HepG2 (cell line): ENCODE data around the gene ZXDC. TPM values are rescaled to one million over a fixed set of nuclear protein-coding genes. Genes with fewer than 3 reads are reported as not detected.
A peak's percentile ranks its signal among the peaks of the same experiment; 100 is the strongest.

Source experiments
- ARID2 ChIP-seq: sonication (generic); formaldehyde crosslinking; IDR thresholded peaks from 2 replicates; pipeline ENCODE4 v1.8.1; 2022; ENCODE audit warnings: mild to moderate bottlenecking, missing genetic modification reagents, borderline replicate concordance
- DR1 ChIP-seq: sonication (generic); formaldehyde crosslinking; IDR thresholded peaks from 2 replicates; pipeline ENCODE4 v1.8.0; 2021; ENCODE audit warnings: mild to moderate bottlenecking, missing genetic modification reagents, inconsistent platforms
- MEF2D ChIP-seq: sonication (generic); formaldehyde crosslinking; IDR thresholded peaks from 2 replicates; pipeline ENCODE4 v1.5.1; 2020; ENCODE audit warnings: mild to moderate bottlenecking, missing genetic modification reagents
- MTA1 ChIP-seq: sonication (generic); formaldehyde crosslinking; IDR thresholded peaks from 2 replicates; pipeline ENCODE4 v1.4.0; 2020; ENCODE audit warnings: missing genetic modification reagents, mild to moderate bottlenecking, borderline replicate concordance
- YEATS2 ChIP-seq: sonication (generic); formaldehyde crosslinking; IDR thresholded peaks from 2 replicates; pipeline ENCODE4 v1.4.0; 2020; ENCODE audit warnings: missing genetic modification reagents, borderline replicate concordance
- ZFAT ChIP-seq: sonication (generic); formaldehyde crosslinking; conservative IDR thresholded peaks from 2 replicates; pipeline ENCODE4 v1.8.1; 2023; ENCODE audit warnings: missing genetic modification reagents, inconsistent platforms
- ZFP41 ChIP-seq: sonication (generic); formaldehyde crosslinking; IDR thresholded peaks from 2 replicates; pipeline ENCODE4 v1.4.0; 2020; ENCODE audit warnings: mild to moderate bottlenecking, missing genetic modification reagents, borderline replicate concordance
- ZMYM3 ChIP-seq: sonication (generic); formaldehyde crosslinking; IDR thresholded peaks from 2 replicates; pipeline ENCODE4 v1.5.1; 2020; ENCODE audit warnings: mild to moderate bottlenecking, missing genetic modification reagents
- polyA plus RNA-seq, 8 experiments: library from polyadenylated mRNA; depleted of rRNA in 3 of 8; stranded (reverse) in 7 of 8; unstranded in 1 of 8; fragments of >200 nt; fragmentation: Illumina TruSeq in 4 of 8; extraction: Trizol in 4 of 8; gene quantifications; 2 replicates each; pipeline versions ENCODE4 v1.2.1 to v1.2.3, GENCODE V29; 2011 to 2016; ENCODE audit warnings: low read depth in 4 of 8, missing spikeins in 1 of 8, mixed read lengths in 1 of 8; ENCODE audit not compliant: insufficient read depth in 1 of 8
- total RNA-seq, 5 experiments: library from RNA; depleted of rRNA; stranded (reverse); fragments of >200 nt; fragmentation: Illumina TruSeq; extraction: Trizol; gene quantifications; 2 replicates each; pipeline ENCODE4 v1.2.3, GENCODE V29; 2016; ENCODE audit warnings: low read depth in 1 of 5
- TF ChIP-seq, protein P1 (sequence below): sonication (generic); formaldehyde crosslinking; IDR thresholded peaks from one replicate; pipeline ENCODE4 v1.5.1; 2020; ENCODE audit warnings: mild to moderate bottlenecking, missing genetic modification reagents; ENCODE audit errors: not compliant biosample characterization
- TF ChIP-seq, protein P2 (sequence below): IDR thresholded peaks from 2 replicates; pipeline ENCODE4 v1.6.1; 2016; ENCODE audit warnings: low read depth, borderline replicate concordance
- TF ChIP-seq, protein P3 (sequence below), 2 experiments: sonication (generic) in 1 of 2; formaldehyde crosslinking in 1 of 2; IDR thresholded peaks; 2 replicates each; pipeline versions ENCODE4 v1.6.1 to v1.9.0; 2014 to 2022; ENCODE audit warnings: antibody characterized with exemption in 1 of 2, borderline replicate concordance in 1 of 2, inconsistent platforms in 1 of 2, low read depth in 1 of 2, missing genetic modification reagents in 1 of 2

Gene ZXDC
- total and polyA plus RNA-seq, 2 of the 13 experiments (the other 11 are each of a cell fraction or from before 2014, with no cell fraction given): 17.6 to 21.2 TPM

DNA sequence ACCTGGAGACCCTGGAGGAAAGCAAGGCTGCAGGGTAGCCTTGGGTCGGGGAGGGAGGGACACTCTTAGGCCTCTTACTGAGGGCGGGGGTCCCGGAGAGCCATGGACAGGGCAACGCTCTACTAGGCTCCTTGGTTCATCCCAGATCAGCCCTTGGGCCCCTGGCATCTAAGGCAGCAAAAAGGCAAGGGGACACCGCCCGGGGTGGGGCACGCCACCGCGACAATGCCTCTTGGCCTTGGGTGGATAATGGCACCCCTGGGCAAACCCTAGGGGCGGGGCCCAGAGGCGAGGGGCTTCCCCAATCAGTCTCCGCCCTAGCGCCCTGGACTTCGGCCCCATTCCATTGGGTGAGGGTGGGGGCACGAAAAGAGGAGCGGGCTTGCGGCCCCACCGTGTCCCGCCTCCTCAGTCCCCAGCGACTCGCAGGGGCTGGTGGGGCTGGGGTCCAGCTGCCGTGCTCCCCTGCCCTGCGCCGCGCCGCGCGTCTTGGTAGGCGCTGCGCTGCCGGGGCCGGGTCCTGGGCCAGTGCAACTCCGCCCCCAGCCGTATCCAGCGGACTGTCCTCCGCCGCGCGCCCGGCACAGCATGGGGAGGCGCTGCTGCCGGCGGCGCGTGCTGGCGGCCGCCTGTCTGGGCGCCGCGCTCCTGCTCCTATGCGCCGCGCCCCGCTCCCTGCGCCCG lies 48.2 kb upstream of the ZXDC start, which contains the start of gene CHST13 (continued):
- no peak for TF ChIP-seq ZMYM3 (CRISPR knock-in tag)
- no peak; the same call in 1 of the 2 replicates for TF ChIP-seq MEF2D
- TF ChIP-seq ZFAT (CRISPR knock-in tag): no peak
- peak; percentile 51; the same call in 1 of the 2 replicates for TF ChIP-seq DR1
- TF ChIP-seq MTA1 (CRISPR knock-in tag): peak; percentile 86
- TF ChIP-seq, protein P1, sequence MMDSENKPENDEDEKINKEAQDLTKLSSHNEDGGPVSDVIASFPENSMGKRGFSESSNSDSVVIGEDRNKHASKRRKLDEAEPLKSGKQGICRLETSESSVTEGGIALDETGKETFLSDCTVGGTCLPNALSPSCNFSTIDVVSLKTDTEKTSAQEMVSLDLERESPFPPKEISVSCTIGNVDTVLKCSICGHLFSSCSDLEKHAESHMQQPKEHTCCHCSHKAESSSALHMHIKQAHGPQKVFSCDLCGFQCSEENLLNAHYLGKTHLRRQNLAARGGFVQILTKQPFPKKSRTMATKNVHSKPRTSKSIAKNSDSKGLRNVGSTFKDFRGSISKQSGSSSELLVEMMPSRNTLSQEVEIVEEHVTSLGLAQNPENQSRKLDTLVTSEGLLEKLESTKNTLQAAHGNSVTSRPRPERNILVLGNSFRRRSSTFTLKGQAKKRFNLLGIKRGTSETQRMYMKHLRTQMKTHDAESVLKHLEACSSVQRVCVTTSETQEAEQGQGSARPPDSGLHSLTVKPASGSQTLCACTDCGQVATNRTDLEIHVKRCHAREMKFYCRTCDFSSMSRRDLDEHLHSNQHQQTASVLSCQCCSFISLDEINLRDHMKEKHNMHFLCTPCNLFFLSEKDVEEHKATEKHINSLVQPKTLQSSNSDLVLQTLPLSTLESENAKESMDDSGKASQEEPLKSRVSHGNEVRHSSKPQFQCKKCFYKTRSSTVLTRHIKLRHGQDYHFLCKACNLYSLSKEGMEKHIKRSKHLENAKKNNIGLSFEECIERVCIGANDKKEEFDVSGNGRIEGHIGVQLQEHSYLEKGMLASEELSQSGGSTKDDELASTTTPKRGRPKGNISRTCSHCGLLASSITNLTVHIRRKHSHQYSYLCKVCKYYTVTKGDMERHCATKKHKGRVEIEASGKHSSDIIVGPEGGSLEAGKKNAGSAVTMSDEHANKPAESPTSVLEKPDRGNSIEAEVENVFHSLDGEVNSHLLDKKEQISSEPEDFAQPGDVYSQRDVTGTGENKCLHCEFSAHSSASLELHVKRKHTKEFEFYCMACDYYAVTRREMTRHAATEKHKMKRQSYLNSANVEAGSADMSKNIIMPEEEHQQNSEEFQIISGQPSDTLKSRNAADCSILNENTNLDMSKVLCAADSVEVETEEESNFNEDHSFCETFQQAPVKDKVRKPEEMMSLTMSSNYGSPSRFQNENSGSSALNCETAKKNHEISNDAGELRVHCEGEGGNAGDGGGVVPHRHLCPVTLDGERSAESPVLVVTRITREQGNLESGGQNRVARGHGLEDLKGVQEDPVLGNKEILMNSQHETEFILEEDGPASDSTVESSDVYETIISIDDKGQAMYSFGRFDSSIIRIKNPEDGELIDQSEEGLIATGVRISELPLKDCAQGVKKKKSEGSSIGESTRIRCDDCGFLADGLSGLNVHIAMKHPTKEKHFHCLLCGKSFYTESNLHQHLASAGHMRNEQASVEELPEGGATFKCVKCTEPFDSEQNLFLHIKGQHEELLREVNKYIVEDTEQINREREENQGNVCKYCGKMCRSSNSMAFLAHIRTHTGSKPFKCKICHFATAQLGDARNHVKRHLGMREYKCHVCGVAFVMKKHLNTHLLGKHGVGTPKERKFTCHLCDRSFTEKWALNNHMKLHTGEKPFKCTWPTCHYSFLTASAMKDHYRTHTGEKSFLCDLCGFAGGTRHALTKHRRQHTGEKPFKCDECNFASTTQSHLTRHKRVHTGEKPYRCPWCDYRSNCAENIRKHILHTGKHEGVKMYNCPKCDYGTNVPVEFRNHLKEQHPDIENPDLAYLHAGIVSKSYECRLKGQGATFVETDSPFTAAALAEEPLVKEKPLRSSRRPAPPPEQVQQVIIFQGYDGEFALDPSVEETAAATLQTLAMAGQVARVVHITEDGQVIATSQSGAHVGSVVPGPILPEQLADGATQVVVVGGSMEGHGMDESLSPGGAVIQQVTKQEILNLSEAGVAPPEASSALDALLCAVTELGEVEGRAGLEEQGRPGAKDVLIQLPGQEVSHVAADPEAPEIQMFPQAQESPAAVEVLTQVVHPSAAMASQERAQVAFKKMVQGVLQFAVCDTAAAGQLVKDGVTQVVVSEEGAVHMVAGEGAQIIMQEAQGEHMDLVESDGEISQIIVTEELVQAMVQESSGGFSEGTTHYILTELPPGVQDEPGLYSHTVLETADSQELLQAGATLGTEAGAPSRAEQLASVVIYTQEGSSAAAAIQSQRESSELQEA (CRISPR knock-in tag): no peak
- TF ChIP-seq ARID2: peak; percentile 80; the same call in 1 of the 2 replicates
- TF ChIP-seq, protein P2, sequence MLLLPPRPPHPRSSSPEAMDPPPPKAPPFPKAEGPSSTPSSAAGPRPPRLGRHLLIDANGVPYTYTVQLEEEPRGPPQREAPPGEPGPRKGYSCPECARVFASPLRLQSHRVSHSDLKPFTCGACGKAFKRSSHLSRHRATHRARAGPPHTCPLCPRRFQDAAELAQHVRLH (CRISPR knock-in tag): no peak
- TF ChIP-seq ZFP41 (CRISPR knock-in tag): no peak
- TF ChIP-seq, protein P3, sequence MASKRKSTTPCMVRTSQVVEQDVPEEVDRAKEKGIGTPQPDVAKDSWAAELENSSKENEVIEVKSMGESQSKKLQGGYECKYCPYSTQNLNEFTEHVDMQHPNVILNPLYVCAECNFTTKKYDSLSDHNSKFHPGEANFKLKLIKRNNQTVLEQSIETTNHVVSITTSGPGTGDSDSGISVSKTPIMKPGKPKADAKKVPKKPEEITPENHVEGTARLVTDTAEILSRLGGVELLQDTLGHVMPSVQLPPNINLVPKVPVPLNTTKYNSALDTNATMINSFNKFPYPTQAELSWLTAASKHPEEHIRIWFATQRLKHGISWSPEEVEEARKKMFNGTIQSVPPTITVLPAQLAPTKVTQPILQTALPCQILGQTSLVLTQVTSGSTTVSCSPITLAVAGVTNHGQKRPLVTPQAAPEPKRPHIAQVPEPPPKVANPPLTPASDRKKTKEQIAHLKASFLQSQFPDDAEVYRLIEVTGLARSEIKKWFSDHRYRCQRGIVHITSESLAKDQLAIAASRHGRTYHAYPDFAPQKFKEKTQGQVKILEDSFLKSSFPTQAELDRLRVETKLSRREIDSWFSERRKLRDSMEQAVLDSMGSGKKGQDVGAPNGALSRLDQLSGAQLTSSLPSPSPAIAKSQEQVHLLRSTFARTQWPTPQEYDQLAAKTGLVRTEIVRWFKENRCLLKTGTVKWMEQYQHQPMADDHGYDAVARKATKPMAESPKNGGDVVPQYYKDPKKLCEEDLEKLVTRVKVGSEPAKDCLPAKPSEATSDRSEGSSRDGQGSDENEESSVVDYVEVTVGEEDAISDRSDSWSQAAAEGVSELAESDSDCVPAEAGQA (IDR thresholded peaks at IDR 0.05; ENCODE audit: low read depth): 0 out of 2 replicates have a peak, but pooled peaks have one; percentile 14
- TF ChIP-seq, protein P3 (CRISPR knock-in tag; IDR thresholded peaks at IDR 0.05; ENCODE audit: borderline replicate concordance): 0 out of 2 replicates have a peak, but pooled peaks have one; percentile 75
- peak; percentile 68; the same call in 1 of the 2 replicates for TF ChIP-seq YEATS2 (CRISPR knock-in tag)
